ENCODE data around the gene SLC29A1. TPM values are rescaled to one million over a fixed set of nuclear protein-coding genes. Genes with fewer than 3 reads are reported as not detected.
A peak's percentile ranks its signal among the peaks of the same experiment; 100 is the strongest.

Gene SLC29A1
- total and polyA plus RNA-seq, 9 of the 15 experiments (the other 6 are each of a cell fraction or from before 2014, with no cell fraction given), result 18.9 to 170 (median 57.7) TPM

DNA sequence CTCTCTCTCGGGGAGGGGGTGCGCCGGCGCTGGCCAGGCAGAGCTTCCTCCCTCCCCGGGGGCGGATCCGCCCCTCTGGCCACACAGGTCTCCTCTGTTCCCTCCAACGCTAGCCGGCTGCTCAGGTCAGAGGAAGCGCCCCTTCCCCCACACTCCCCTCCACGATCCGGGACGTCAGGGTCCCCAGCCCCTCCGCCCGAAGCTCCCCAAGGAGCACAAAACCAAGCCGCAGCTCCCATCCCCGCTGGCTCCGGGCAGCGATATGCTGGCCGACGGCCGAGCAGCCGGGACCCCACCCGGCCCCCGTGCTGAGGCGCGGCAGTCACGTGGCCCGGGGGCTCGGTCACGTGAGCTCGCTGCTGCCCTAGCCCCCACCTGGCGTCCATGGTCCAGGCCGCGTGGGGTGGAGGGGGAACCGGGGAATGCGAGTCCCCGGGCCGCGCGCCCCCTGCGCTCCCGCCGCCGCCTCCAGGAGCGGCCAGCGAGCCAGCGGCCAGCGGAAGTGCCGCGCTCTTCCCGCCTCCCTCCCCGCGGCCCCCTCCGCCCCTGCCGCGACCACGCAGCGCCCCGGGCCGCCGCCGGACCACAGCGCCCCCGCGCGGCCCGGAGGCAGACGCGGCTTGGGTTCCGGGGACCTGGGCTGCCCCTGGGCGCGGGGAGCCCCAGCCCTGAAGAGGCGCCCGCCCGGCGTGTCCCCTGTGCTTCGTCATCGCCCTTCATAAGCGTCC, 33.8 kb downstream of the SLC29A1 start, which contains the start of gene SLC35B2 (continued):
- TF ChIP-seq SMAD4 (CRISPR knock-in tag; conservative IDR thresholded peaks at IDR 0.05), result peak; percentile 75; the same call in 1 of the 2 replicates
- TF ChIP-seq HMG20A (CRISPR knock-in tag; conservative IDR thresholded peaks at IDR 0.05), result no peak
- no peak for TF ChIP-seq POLR3G (IDR thresholded peaks at IDR 0.05; ENCODE audit: extremely low read depth, insufficient read length, insufficient replicate concordance)
- no peak for TF ChIP-seq FOXJ2 (tag; IDR thresholded peaks at IDR 0.05)
- no peak for TF ChIP-seq NUFIP1 (IDR thresholded peaks at IDR 0.05; ENCODE audit: partially characterized antibody)
- no peak for TF ChIP-seq SMAD3 (CRISPR knock-in tag; conservative IDR thresholded peaks at IDR 0.05)
- TF ChIP-seq IFI16 (CRISPR knock-in tag; IDR thresholded peaks at IDR 0.05), result no peak
- no peak for TF ChIP-seq BCL6 (CRISPR knock-in tag; IDR thresholded peaks at IDR 0.05)
- no peak for TF ChIP-seq CEBPG (CRISPR knock-in tag; IDR thresholded peaks at IDR 0.05)
- no peak for TF ChIP-seq CEBPG (tag; conservative IDR thresholded peaks at IDR 0.05 in 1 of 2, IDR thresholded peaks at IDR 0.05 in 1 of 2)
- TF ChIP-seq, protein P1, sequence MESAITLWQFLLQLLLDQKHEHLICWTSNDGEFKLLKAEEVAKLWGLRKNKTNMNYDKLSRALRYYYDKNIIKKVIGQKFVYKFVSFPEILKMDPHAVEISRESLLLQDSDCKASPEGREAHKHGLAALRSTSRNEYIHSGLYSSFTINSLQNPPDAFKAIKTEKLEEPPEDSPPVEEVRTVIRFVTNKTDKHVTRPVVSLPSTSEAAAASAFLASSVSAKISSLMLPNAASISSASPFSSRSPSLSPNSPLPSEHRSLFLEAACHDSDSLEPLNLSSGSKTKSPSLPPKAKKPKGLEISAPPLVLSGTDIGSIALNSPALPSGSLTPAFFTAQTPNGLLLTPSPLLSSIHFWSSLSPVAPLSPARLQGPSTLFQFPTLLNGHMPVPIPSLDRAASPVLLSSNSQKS (CRISPR knock-in tag; IDR thresholded peaks at IDR 0.05), result no peak
- TF ChIP-seq ZNF589 (CRISPR knock-in tag; IDR thresholded peaks at IDR 0.05; ENCODE audit: low read depth), result peak; percentile 72; the same call in 1 of the 2 replicates
- TF ChIP-seq, protein P2, sequence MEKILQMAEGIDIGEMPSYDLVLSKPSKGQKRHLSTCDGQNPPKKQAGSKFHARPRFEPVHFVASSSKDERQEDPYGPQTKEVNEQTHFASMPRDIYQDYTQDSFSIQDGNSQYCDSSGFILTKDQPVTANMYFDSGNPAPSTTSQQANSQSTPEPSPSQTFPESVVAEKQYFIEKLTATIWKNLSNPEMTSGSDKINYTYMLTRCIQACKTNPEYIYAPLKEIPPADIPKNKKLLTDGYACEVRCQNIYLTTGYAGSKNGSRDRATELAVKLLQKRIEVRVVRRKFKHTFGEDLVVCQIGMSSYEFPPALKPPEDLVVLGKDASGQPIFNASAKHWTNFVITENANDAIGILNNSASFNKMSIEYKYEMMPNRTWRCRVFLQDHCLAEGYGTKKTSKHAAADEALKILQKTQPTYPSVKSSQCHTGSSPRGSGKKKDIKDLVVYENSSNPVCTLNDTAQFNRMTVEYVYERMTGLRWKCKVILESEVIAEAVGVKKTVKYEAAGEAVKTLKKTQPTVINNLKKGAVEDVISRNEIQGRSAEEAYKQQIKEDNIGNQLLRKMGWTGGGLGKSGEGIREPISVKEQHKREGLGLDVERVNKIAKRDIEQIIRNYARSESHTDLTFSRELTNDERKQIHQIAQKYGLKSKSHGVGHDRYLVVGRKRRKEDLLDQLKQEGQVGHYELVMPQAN (IDR thresholded peaks at IDR 0.05; ENCODE audit: borderline replicate concordance), result peak; percentile 98
- TF ChIP-seq EP400 (IDR thresholded peaks at IDR 0.05), result peak; percentile 92
- TF ChIP-seq, protein P3, sequence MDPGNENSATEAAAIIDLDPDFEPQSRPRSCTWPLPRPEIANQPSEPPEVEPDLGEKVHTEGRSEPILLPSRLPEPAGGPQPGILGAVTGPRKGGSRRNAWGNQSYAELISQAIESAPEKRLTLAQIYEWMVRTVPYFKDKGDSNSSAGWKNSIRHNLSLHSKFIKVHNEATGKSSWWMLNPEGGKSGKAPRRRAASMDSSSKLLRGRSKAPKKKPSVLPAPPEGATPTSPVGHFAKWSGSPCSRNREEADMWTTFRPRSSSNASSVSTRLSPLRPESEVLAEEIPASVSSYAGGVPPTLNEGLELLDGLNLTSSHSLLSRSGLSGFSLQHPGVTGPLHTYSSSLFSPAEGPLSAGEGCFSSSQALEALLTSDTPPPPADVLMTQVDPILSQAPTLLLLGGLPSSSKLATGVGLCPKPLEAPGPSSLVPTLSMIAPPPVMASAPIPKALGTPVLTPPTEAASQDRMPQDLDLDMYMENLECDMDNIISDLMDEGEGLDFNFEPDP (CRISPR knock-in tag; IDR thresholded peaks at IDR 0.05), result no peak
- TF ChIP-seq PPARD (CRISPR knock-in tag; IDR thresholded peaks at IDR 0.05), result no peak
- TF ChIP-seq MEIS2 (IDR thresholded peaks at IDR 0.05; ENCODE audit: partially characterized antibody), result no peak
- TF ChIP-seq RBBP5 (IDR thresholded peaks at IDR 0.05; ENCODE audit: borderline replicate concordance, insufficient read depth, low read length, poor library complexity, severe bottlenecking), result peak; percentile 84
- peak; percentile 60 for TF ChIP-seq CTBP1 (IDR thresholded peaks at IDR 0.05; ENCODE audit: borderline replicate concordance)
- peak; percentile 97 for TF ChIP-seq ZBTB7A (IDR thresholded peaks at IDR 0.05; ENCODE audit: borderline replicate concordance, control insufficient read depth, low read depth, low read length)
- TF ChIP-seq JUN (IDR thresholded peaks at IDR 0.05; ENCODE audit: borderline replicate concordance, low read depth, low read length), result no peak; the same call in 1 of the 2 replicates
- no peak; the same call in 1 of the 2 replicates for TF ChIP-seq JUN (CRISPR knock-in tag; IDR thresholded peaks at IDR 0.05; ENCODE audit: borderline replicate concordance)
- TF ChIP-seq SUPT5H (IDR thresholded peaks at IDR 0.05), result peak; percentile 70
- no peak for TF ChIP-seq ETS2 (tag; IDR thresholded peaks at IDR 0.05; ENCODE audit: borderline replicate concordance, poor library complexity, severe bottlenecking)
- no peak for TF ChIP-seq CREBBP (IDR thresholded peaks at IDR 0.05; ENCODE audit: low read depth, low read length)
